IMR-90 (cell line): ENCODE measurements around the gene CDK5R1.

ENCODE experiments used
- CEBPB ChIP-seq: IDR thresholded peaks from 2 replicates; pipeline ENCODE4 v1.6.1; 2012; ENCODE audit warnings: low read depth, low read length, improper control_type of control experiment
- CHD1 ChIP-seq: IDR thresholded peaks from 2 replicates; pipeline ENCODE4 v1.6.1; 2012; ENCODE audit warnings: low read depth, low read length, improper control_type of control experiment
- FOS ChIP-seq: fragments of 150-350 bp; IDR thresholded peaks from 2 replicates; pipeline ENCODE4 v1.6.1; 2016; ENCODE audit warnings: low read depth, low read length
- POLR2A ChIP-seq: IDR thresholded peaks from 2 replicates; pipeline ENCODE4 v1.6.1; 2012; ENCODE audit warnings: mild to moderate bottlenecking, low read depth, low read length
- RAD21 ChIP-seq: IDR thresholded peaks from 2 replicates; pipeline ENCODE4 v1.6.1; 2012; ENCODE audit warnings: low read length, improper control_type of control experiment
- RCOR1 ChIP-seq: IDR thresholded peaks from 2 replicates; pipeline ENCODE4 v1.6.1; 2012; ENCODE audit warnings: mild to moderate bottlenecking, low read length, improper control_type of control experiment; ENCODE audit not compliant: insufficient replicate concordance
- RFX5 ChIP-seq: IDR thresholded peaks from 2 replicates; pipeline ENCODE4 v1.8.0; 2012; ENCODE audit warnings: low read depth, mild to moderate bottlenecking, low read length, moderate library complexity
- SMC3 ChIP-seq: fragments of 150-350 bp; IDR thresholded peaks from 2 replicates; pipeline ENCODE4 v1.6.1; 2016; ENCODE audit warnings: low read depth, mild to moderate bottlenecking, antibody characterized with exemption, low read length, moderate library complexity
- TF ChIP-seq, protein P1 (sequence below): conservative IDR thresholded peaks from 2 replicates; pipeline ENCODE4 v1.5.1; 2012; ENCODE audit warnings: mild to moderate bottlenecking, low read depth, low read length, improper control_type of control experiment
- TF ChIP-seq, protein P2 (sequence below): fragments of 150-350 bp; IDR thresholded peaks from 2 replicates; pipeline ENCODE4 v1.6.1; 2017; ENCODE audit warnings: mild to moderate bottlenecking, antibody characterized with exemption, low read length, low read depth
- TF ChIP-seq, protein P3 (sequence below): fragments of 150-350 bp; IDR thresholded peaks from 2 replicates; pipeline ENCODE4 v1.6.1; 2016; ENCODE audit warnings: low read depth, mild to moderate bottlenecking, low read length, moderate library complexity, borderline replicate concordance

DNA sequence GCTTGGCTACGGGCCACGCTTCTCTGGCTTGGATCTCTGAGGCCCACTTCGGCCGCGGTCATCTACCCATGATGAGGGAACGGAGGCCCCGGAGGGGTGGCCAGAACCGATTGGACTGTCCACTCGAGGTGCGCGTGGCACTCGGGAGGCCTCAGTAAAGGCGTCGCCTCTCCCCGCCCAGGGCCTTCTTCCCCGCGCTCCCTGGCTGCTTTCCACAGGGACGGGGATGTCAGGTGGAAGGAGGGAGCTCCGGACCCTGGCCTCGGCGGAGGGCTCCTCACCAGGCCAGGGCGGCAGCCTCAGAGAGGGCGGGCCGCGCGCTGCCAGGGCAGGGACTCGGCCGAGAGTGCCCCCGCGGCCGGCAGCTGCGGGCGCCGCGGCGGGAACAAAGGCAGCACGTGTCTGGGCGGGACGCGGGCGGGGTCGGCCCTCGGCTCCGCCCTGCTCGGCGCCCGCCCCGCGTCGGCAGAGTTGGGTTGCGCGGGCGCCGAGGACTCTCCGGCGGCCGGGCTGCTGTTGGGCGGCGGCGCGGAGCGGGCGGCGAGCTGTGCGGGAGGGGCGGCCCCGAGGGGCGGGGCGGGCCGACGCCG, 587 bp upstream of the CDK5R1 start:
- TF ChIP-seq, protein P1, sequence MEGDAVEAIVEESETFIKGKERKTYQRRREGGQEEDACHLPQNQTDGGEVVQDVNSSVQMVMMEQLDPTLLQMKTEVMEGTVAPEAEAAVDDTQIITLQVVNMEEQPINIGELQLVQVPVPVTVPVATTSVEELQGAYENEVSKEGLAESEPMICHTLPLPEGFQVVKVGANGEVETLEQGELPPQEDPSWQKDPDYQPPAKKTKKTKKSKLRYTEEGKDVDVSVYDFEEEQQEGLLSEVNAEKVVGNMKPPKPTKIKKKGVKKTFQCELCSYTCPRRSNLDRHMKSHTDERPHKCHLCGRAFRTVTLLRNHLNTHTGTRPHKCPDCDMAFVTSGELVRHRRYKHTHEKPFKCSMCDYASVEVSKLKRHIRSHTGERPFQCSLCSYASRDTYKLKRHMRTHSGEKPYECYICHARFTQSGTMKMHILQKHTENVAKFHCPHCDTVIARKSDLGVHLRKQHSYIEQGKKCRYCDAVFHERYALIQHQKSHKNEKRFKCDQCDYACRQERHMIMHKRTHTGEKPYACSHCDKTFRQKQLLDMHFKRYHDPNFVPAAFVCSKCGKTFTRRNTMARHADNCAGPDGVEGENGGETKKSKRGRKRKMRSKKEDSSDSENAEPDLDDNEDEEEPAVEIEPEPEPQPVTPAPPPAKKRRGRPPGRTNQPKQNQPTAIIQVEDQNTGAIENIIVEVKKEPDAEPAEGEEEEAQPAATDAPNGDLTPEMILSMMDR = no peak
- TF ChIP-seq, protein P2, sequence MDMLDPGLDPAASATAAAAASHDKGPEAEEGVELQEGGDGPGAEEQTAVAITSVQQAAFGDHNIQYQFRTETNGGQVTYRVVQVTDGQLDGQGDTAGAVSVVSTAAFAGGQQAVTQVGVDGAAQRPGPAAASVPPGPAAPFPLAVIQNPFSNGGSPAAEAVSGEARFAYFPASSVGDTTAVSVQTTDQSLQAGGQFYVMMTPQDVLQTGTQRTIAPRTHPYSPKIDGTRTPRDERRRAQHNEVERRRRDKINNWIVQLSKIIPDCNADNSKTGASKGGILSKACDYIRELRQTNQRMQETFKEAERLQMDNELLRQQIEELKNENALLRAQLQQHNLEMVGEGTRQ = peak; percentile 76
- TF ChIP-seq RFX5 (no peak), POLR2A (no peak), RCOR1 (no peak), CHD1 (no peak), FOS (no peak), CEBPB (no peak), RAD21 (no peak), SMC3 (no peak)
- TF ChIP-seq, protein P3, sequence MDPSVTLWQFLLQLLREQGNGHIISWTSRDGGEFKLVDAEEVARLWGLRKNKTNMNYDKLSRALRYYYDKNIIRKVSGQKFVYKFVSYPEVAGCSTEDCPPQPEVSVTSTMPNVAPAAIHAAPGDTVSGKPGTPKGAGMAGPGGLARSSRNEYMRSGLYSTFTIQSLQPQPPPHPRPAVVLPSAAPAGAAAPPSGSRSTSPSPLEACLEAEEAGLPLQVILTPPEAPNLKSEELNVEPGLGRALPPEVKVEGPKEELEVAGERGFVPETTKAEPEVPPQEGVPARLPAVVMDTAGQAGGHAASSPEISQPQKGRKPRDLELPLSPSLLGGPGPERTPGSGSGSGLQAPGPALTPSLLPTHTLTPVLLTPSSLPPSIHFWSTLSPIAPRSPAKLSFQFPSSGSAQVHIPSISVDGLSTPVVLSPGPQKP = no peak
